GM18505 (cell line): ENCODE data around the gene CPSF3.
A peak's percentile ranks its signal among the peaks of the same experiment; 100 is the strongest.

Experiments
- ATAC-seq: cut with Tn5 transposase; IDR thresholded peaks from one replicate; pipeline ENCODE4 v1.9.1; 2021; ENCODE audit not compliant: unreplicated experiment
- POLR2A ChIP-seq: IDR thresholded peaks from 4 replicates; pipeline ENCODE4 v1.6.1; 2011; ENCODE audit warnings: borderline replicate concordance; ENCODE audit not compliant: insufficient read depth, insufficient read length; ENCODE audit errors: extremely low read depth

Gene CPSF3

GRCh38 chr2:9418746-9419145 lies 4.7 kb upstream of the CPSF3 start:
- TF ChIP-seq POLR2A, result no peak
- no peak for ATAC-seq

DNA sequence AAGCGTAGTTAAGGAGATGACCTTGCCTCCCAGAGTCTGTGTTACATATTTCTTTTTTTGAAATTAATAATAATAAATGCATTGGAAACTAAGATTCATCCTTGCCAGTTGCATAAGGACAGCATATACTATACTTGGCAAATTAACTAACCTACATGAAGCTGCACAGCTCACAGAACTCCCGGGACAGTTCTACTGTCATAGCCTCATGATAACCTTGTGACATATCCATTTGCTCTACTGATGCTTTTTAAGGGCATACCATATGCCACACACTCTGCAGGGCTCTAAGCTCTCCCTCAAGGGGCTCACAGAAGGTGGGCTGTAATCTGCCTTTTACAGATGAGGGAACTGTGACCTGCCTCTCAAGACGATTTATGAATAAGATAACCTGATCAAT lies 3.9 kb upstream of the CPSF3 start:
- no peak for TF ChIP-seq POLR2A
- no peak for ATAC-seq

GRCh38 chr2:9420495-9420894 lies 3.0 kb upstream of the CPSF3 start:
- no peak for TF ChIP-seq POLR2A
- ATAC-seq, result no peak

- TF ChIP-seq POLR2A, result no peak
- peak; percentile 26 for ATAC-seq
Measured at GRCh38 chr2:9422321-9423099, 944 bp upstream of the CPSF3 start.

- TF ChIP-seq POLR2A, result no peak
- peak; percentile 1 for ATAC-seq
Measured at GRCh38 chr2:9423922-9424272, 443 bp downstream of the CPSF3 start.

GRCh38 chr2:9424447-9425164 lies 1.2 kb downstream of the CPSF3 start:
- no peak for ATAC-seq
- no peak for TF ChIP-seq POLR2A

DNA sequence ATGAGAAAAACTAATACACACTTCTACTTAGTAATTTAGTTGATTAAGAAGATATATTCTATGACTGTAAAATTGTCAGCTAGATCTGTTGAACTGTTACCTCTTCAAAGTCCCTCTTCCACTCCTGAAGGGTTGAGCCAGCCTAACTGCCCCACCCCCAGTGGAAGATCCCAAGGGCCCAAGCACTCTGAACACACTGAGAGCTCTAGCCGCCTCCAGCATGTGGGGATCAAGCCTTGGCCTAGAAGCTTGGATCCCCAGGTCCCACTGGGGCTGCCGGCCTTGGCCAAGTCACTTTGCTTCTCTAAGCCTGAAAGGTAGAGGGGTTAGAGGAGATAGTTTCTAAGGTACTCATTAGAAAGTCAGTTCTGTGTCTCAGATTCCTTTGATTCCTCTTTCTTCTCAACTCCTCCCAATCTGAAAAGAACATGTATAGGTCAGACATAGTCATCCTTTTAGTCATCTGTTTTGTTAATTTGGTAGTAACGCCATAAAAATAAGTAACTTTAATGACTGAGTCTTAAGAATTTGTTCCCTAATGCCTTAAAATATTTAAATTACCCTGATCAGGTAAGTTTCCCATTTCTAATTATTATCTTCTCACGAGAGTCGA lies 5.6 kb downstream of the CPSF3 start:
- no peak for ATAC-seq
- TF ChIP-seq POLR2A, result no peak

GRCh38 chr2:9430316-9431293 lies 7.2 kb downstream of the CPSF3 start:
- TF ChIP-seq POLR2A, result no peak
- ATAC-seq, result no peak

GRCh38 chr2:9434489-9434888 lies 11.0 kb downstream of the CPSF3 start:
- ATAC-seq, result no peak
- TF ChIP-seq POLR2A, result no peak

GRCh38 chr2:9439536-9439935 lies 16.1 kb downstream of the CPSF3 start:
- ATAC-seq, result no peak
- TF ChIP-seq POLR2A, result no peak

GRCh38 chr2:9440058-9440727 lies 16.7 kb downstream of the CPSF3 start:
- ATAC-seq, result no peak

DNA sequence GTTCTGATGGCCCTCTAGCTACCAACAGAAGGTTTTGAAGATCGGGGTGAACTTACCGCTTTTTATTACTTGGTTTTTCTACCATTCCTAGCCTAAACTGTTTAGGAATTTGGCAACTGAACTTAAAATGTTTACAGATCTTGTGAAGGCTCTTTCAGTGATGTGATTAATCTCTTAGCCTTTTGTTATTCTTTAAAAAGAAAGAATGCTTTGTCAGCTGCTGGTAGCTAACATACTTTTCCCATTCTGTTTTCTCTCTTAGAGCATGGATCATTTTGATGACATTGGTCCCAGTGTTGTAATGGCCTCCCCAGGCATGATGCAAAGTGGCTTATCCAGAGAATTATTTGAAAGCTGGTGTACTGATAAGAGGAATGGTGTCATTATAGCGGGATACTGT lies 18.1 kb downstream of the CPSF3 start:
- ATAC-seq, result no peak
- no peak for TF ChIP-seq POLR2A

More at GRCh38 chr2:9440058-9440727, 16.7 kb downstream of the CPSF3 start:
- TF ChIP-seq POLR2A, result no peak
